Raji (cell line): ENCODE measurements around the gene FAAP20.
A peak's percentile ranks its signal among the peaks of the same experiment; 100 is the strongest.

Experiments
- POLR2A ChIP-seq: IDR thresholded peaks from 2 replicates; pipeline ENCODE4 v1.6.1; 2011; ENCODE audit warnings: low read depth, low read length, control low read depth; ENCODE audit not compliant: insufficient read depth

FAAP20 gene

GRCh38 chr1:2194319-2194897, at the start of gene FAAP20:
Gene FAAP20, minus strand, starts transcription at chr1:2194772. Its CDS starts 23 bp downstream, at chr1:2194749.
- TF ChIP-seq POLR2A = peak; percentile 63

- TF ChIP-seq POLR2A = no peak
These were observed 48.5 kb upstream of the FAAP20 start for GRCh38 chr1:2242814-2243725.

GRCh38 chr1:2241820-2242219, 47.2 kb upstream of the FAAP20 start:
- no peak for TF ChIP-seq POLR2A

- TF ChIP-seq POLR2A = no peak
These were observed 45.9 kb upstream of the FAAP20 start for GRCh38 chr1:2240270-2241156.

GRCh38 chr1:2239384-2239985, 44.9 kb upstream of the FAAP20 start:
- TF ChIP-seq POLR2A = no peak

GRCh38 chr1:2239013-2239370, 44.4 kb upstream of the FAAP20 start:
- TF ChIP-seq POLR2A = no peak

- TF ChIP-seq POLR2A = no peak
These were observed 43.9 kb upstream of the FAAP20 start for GRCh38 chr1:2238361-2239012.

GRCh38 chr1:2237773-2238172, 43.2 kb upstream of the FAAP20 start:
- no peak for TF ChIP-seq POLR2A

GRCh38 chr1:2236695-2237677, 42.4 kb upstream of the FAAP20 start:
- no peak for TF ChIP-seq POLR2A

GRCh38 chr1:2235300-2235998, 40.9 kb upstream of the FAAP20 start:
- no peak for TF ChIP-seq POLR2A

GRCh38 chr1:2234762-2235113, 40.2 kb upstream of the FAAP20 start:
- TF ChIP-seq POLR2A = no peak

- no peak for TF ChIP-seq POLR2A
These were observed 39.6 kb upstream of the FAAP20 start for GRCh38 chr1:2233997-2234761.
